ENCODE results near the gene RNFT2. TPM values are rescaled to one million over a fixed set of nuclear protein-coding genes. Genes with fewer than 3 reads are reported as not detected.

Gene RNFT2
- polyA plus RNA-seq, 12 donors, result 1.0 to 2.1 (median 1.3) TPM; not detected in 2

Other genes starting within 250 kb of the RNFT2 start
- 1 to 10 TPM in 10 of 12 donors, not detected in 2; 3.5 to 8.0 (median 6.1) TPM for gene MAP1LC3B2, start 178.9 kb upstream of the RNFT2 start, polyA plus RNA-seq (ENCODE audit: insufficient read length in 12 of 12)
- 10 to 100 TPM in 9 of 12 donors, 1 to 10 TPM in 2, not detected in 1; 8.4 to 29.4 (median 13.5) TPM for gene SPRING1, start 246 bp upstream of the RNFT2 start, polyA plus RNA-seq (ENCODE audit: insufficient read length in 12 of 12)
- under 1 TPM in 10 of 12 donors, not detected in 2; 0.16 to 0.79 (median 0.29) TPM for gene HRK, start 143.1 kb downstream of the RNFT2 start, polyA plus RNA-seq (ENCODE audit: insufficient read length in 12 of 12)
- gene FBXW8, start 172.6 kb downstream of the RNFT2 start, polyA plus RNA-seq (ENCODE audit: insufficient read length in 12 of 12), result 10 to 100 TPM in 11 of 12 donors, not detected in 1; 10.9 to 20.4 (median 14.7) TPM